Measurements from ENCODE around the gene KCNA4.
"Not testable (repeated sequence)": the region's sequence is repeated elsewhere in the genome, so short reads cannot be mapped to it uniquely, and the experiment has no call there.

KCNA4 gene

GRCh38 chr11:29989174-29989970 is 27.5 kb downstream of the KCNA4 start:
- no peak for DNase-seq

- DNase-seq: no peak
These were observed 31.6 kb downstream of the KCNA4 start for GRCh38 chr11:29985248-29985647.

- DNase-seq: no peak
These were observed 32.3 kb downstream of the KCNA4 start for GRCh38 chr11:29984544-29984943.

- DNase-seq: no peak
These were observed 38.3 kb downstream of the KCNA4 start for GRCh38 chr11:29978549-29978948.

- not testable (repeated sequence) for DNase-seq
These were observed 41.2 kb downstream of the KCNA4 start for GRCh38 chr11:29975580-29975979.

- no peak for DNase-seq
These were observed 53.0 kb downstream of the KCNA4 start for GRCh38 chr11:29963796-29964195.

GRCh38 chr11:29963036-29963435 is 53.8 kb downstream of the KCNA4 start:
- DNase-seq: no peak

- no peak for DNase-seq
These were observed 54.6 kb downstream of the KCNA4 start for GRCh38 chr11:29962243-29962642.

All from NCI-H2227 treated with DMSO at 0.1 percent for 48 hours (cell line).